HG03378 (cell line): ENCODE data around the gene MTTP.
A peak's percentile ranks its signal among the peaks of the same experiment; 100 is the strongest.

Experiments used
- ATAC-seq: cut with Tn5 transposase; IDR thresholded peaks from one replicate; pipeline ENCODE4 v1.9.1; 2021; ENCODE audit warnings: mild to moderate bottlenecking, moderate library complexity; ENCODE audit not compliant: unreplicated experiment

The MTTP gene

DNA sequence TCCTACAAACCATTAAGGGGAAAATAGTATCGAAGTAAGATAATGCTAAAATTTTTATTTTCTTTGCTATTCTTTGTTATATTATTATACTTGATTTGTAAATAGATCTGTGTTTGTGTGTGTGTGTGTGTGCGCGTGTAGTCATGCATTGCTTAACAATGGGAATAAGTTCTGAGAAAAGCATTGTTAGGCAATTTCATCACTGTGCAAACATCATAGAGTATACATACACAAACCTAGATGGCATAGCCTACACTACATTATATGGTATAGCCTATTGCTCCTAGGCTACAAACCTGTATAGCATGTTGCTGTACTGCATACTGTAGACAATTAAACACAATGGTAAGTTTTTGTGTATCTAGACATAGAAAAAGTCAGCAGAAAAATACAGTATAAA lies 17.1 kb downstream of the MTTP start:
- ATAC-seq: no peak

DNA sequence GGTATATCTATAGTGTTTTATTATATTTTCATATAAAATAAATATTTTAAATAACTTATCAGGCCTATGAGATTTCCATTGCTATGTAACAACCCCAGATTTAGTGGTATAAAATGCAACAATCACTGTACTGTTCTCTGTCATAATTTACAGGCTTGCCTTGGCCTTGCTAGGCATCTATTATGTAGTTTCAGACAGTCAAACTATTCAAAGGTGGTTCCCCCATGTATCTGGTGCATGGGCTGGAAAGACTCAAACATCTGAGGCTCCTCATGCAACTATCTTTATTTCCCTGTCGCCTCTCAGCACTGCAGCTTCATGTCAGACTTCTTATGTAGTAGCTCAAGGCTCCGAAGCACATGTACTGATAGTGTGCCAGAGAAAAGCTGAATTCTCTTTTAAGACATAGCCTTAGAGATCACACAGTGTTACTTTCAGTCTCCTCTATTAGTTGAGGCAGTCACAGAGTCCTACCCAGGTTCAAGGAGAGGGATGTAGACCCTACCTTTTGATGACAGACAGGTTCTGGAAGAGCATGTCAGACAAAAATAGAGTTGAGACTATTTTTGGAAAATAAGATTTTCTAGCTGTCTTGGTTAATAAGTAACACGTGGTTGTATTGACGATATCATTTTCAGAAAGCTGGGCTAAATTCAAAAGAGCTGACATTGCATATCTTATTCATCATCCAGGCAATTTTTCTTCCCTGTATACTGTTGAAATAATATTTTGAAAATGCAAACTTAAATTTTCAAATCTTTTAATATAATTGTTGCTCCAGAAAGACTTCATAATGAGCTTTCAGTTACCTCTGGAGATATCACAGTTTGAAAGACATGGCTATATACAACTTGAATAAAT lies 19.4 kb downstream of the MTTP start:
- ATAC-seq: peak; percentile 83

- no peak for ATAC-seq
Observed at GRCh38 chr4:99594818-99595217, 20.2 kb downstream of the MTTP start.

DNA sequence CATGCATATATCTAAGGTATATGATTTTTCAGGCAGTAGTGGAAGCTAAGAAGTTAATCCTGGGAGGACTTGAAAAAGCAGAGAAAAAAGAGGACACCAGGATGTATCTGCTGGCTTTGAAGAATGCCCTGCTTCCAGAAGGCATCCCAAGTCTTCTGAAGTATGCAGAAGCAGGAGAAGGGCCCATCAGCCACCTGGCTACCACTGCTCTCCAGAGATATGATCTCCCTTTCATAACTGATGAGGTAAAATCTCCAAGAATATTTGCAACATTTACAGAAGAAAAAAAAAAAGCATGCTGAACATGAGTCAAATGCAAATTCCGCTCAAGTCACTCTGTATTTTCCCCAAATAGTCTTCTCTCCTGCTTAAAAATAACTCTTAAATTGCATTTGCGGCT lies 32.1 kb downstream of the MTTP start:
- no peak for ATAC-seq

- ATAC-seq: no peak
Observed at GRCh38 chr4:99608417-99608816, 33.8 kb downstream of the MTTP start.

- no peak for ATAC-seq
Observed at GRCh38 chr4:99610605-99611175, 36.1 kb downstream of the MTTP start.

DNA sequence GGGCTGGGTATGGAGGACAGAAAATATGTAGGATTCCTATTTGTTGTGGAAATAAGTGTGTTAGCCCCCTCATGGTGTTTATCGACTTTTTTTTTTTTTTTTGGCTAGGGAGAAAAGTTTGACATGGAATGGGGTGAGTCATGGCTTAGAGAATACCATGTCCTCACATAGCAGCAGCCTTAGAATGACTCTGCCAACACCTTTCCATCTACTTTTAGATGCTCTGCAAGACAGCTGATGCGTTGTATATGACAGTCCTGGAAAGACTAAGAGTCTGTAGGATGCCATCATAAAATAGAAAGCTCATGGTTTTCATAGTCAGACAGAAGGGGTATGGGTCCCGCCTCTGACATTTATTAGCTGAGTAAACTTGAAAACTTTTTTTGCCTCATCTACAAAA lies 37.7 kb downstream of the MTTP start:
- ATAC-seq: no peak

DNA sequence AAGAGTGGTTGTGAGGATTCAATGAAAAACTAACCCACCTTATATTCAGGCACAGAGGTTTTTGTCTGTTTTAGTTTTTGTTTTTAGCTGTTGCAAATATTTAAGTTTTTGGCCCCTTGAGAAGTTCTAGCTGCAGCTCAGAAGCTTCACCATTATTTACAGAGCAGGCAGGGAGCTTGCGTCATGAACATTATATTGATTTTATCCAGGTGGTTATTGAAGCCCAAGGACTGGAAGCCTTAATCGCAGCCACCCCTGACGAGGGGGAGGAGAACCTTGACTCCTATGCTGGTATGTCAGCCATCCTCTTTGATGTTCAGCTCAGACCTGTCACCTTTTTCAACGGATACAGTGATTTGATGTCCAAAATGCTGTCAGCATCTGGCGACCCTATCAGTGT lies 38.1 kb downstream of the MTTP start:
- no peak for ATAC-seq

- no peak for ATAC-seq
Observed at GRCh38 chr4:99614491-99614890, 39.9 kb downstream of the MTTP start.

DNA sequence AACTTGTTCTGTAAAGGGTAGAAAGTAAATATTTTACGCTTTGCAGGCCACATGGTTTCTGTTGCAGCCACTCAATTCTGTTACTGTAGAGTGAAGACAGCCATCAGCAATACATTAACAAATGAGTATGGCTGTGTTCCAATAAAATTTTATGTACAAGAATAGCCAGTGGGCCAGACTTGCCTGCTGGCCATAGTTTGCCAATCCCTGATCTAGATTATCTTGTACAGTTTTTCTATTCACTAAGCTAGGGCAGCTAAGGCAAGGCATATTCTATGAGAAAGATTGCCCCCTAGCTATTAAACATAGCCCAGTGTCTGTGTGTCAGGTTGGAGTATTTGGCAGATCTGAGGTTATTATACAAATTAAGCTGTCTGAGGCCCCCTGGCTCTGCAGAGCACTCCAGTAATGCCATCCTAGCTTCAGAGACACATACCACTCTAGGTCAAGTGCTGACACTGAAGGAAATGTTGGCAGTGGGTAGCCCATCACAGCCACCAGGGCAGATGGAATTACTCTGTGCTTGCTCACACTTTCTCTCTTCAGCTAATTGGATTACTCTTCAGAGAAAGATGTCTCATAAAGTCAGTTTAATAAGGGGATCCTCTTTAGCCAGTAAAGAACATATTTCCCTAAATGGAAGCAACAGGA lies 40.7 kb downstream of the MTTP start:
- no peak for ATAC-seq

DNA sequence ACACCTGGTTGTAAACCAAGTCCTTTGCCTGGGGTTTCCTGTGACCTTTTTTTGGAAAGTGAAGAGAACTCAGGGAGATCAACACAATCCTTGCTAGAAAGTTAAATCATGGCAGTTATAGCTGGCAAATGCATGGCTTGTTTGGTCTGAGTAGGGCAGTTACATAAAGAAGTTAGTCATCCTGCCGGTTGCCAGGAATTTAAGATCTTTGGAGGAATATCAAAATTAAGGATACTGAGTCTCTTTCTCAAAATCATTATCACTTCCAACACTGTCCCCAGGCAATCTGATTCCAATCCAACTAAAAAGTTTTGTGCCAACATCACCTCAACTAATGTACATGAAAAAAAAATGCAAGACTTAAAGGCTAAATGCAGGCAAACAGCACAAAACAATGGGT lies 42.8 kb downstream of the MTTP start:
- ATAC-seq: no peak

DNA sequence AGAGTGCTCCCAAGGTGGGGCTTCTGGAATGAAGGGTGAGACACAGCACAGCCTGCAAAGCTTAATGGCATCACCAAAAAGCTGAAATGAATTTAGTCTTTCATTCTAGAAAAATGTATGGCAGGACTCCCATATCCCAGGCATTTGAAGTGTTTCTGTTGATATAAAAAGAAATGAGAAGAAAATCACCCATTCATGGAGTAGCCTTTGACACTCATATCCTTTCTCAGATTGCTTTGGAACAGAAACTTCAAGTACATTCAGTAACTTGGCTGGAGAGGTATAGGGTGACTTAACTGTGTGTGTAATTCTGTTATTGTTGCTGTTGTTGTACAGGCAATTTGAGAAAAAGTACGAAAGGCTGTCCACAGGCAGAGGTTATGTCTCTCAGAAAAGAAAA lies 47.7 kb downstream of the MTTP start:
- no peak for ATAC-seq

DNA sequence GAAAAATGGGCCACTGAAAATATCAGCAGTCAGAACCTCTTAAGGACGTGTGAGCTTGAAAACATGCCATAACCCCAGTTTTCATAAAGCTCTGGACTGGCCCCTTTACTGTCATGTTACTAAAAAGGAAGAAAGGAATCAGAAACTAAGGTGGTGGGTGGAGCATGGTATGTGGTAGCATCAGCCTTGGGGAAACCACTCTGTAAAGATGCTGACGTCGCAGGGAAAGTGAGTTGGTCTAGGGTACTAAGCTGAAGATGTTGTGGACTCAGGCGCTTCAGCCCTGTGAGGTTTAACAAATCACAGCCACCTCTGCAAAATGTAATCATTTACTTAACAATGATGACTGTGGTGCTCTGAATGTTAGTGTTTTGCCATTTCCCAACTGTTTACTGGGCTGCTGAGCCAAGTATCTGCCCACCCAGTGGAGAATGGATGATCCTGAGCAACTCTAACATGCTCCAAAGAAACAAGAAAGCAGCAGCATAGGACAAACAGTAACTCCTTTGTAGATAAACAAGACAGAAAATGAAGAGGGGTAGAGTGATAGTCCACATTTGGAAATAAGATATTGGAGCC lies 49.6 kb downstream of the MTTP start:
- no peak for ATAC-seq

DNA sequence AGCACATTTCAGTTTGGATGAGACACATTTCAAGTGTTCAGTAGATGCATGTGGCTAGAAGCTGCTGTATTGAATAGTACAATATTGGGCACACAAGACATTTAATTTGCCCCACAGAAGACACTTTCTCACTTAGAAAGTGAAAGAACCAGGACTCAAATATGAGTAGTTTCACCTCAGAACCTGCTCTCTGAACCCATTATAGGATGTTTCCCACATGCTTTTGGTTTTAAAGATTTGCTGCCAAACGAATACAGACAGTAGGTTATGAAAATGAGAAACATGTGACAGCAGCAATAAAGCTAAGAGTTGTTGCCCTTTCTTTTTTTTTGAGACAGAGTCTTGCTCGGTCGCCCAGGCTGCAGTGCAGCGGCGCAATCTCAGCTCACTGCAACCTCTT lies 50.7 kb downstream of the MTTP start:
- no peak for ATAC-seq

DNA sequence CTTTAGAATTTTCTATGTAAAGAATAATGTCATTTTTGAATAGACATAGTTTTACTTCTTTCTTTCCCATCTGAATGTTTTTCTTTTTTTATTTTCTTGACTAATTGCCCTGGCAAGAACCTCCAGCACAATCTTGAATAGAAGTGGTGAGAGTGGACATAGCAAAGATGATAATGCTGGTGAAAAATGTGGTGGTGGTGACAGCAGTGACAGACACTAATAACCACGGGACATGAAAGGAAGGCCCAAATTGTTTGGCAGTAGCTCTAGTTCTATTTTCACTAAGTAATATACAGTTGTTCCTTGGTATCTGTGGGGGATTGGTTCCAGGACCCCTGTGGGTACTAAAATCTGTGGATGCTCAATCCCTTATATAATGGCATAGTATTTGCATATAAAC lies 53.4 kb downstream of the MTTP start:
- no peak for ATAC-seq

DNA sequence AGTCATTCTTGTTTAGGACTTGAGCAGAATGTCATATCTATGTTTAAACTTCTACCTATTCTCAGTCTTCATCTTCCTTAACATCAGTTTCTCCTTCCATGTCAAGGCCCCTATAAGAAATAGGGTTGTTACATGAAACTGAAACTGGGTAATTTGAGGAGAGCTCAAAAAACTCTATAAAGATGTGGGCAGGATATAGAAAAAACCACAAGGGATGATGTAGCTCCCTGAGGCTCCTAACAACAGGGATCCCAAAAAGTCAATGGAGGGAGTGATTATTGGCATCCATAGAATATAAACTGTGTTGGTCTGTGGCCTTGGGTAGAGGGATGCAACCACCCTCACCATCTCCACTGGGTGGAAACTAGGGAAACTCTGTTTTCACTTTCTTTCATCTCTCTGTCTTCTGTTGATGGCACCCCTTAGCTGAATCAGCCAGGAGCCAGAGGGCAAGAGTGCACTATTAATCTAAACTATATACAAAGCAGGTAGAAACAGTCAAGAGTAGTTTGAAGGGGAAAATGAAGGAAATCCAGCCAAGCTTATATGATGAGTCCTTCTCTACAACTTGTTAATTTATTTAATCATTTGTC lies 55.4 kb downstream of the MTTP start:
- no peak for ATAC-seq

DNA sequence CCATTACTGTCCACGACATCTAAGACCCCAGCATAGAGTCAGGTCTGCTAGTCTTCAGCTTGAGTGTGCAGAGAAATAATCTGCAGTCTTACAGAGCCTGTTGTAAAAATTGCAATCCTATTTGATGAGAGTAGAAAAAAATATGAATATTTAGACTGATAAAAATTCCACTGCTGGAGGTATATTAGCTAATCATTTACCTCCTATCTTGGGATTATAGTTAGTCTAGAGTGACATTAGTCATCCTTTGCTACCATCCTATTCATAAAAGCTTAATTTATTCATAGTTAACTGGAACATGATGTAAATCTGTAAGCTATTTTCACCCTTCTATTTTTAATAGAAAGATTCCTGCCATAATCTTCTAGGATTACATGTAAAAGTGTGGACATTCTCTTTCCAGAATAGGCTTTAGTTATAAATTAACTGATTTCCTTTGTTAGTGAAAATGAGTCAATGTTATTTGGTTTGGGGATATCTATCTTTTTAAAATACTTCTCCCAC lies 56.3 kb downstream of the MTTP start:
- no peak for ATAC-seq

DNA sequence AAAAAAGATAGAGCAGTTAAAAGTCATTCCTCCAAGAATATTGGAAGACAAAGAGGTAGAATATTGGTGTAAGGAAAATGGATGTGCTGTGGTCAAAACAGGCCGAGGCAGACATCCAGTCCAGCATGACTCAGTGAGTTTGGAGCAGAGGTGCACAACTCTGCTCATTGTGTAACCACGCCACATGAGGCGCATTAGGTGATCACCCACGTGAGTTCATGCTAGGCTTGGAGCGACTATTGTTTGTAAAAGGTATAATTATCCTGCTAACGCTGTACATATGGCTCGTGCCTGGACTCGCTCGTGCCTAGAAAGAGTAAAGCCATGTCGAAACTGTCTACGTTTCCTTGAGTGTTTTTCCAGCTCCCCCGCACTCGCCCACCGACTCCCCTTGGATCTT lies 59.1 kb downstream of the MTTP start:
- no peak for ATAC-seq

DNA sequence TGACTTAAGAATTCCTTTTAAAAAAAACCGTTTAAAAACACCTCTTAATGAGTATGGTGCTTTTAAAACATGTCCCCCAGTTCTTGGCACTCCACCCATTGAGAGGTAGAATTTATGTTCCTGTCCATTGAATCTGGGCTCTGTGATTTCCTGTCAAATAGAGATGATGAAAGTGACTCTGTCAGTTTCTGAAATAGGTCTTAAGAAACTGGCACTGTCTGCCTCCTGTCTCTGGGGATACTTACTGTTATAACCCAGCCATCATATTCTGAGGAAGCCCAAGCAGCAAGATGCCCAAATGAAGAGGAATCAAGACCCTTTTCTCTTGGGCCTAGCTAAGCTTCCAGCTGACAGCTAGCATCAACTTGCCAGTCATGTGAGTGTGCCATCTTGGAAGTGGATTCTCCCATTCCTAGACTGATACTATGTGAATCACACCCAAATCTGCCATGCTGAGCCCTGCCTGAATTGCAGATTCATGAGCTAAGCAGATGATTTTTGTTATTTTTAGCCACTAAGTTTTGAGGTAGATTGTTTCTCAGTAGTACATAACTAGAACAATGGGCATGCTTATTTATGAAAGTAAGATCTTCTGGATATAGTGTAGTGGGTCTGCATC lies 60.2 kb downstream of the MTTP start:
- no peak for ATAC-seq

DNA sequence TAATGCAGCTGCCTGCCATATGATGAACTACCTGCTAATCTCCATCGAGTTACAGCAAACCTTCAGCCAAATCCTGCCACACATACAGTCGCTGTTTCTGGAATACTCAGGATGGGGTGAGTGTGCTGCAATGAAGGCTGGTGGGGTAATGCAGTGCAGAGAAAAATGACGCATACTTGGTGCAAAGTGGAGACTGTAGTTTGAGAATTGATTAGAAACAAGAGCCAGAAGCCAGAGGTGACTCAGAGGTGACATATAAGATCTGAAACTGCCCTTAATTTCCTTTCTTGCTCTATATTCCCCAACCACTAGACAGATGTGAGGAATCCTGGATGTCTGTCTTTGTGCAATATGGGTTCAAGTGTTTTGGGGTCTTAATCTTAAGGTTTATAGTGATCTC lies 61.0 kb downstream of the MTTP start:
- ATAC-seq: no peak

DNA sequence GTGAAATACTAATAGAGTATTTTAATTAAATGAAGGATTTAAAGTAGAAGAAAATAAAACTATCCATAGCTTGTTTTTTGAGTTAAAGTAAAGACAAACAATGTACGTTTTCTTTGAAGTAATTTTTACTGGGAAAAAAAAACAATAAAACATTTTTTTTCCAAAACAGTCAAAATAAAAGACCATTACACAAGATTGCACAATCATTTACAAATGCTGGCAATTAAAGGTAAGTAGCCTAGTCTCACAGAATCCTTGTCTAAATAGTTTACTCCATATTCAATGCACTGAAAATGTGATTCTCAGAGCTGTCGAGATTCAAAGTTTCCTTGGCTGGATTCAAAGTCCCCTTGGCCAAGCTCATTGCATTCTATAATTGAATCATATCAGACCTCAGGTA lies 61.8 kb downstream of the MTTP start:
- ATAC-seq: no peak
